ENCODE results near the gene SERINC3. TPM values are rescaled to one million over a fixed set of nuclear protein-coding genes. Genes with fewer than 3 reads are reported as not detected.

The SERINC3 gene
- total RNA-seq, 1 donor from 2014 or later, result 79.2 TPM

DNA sequence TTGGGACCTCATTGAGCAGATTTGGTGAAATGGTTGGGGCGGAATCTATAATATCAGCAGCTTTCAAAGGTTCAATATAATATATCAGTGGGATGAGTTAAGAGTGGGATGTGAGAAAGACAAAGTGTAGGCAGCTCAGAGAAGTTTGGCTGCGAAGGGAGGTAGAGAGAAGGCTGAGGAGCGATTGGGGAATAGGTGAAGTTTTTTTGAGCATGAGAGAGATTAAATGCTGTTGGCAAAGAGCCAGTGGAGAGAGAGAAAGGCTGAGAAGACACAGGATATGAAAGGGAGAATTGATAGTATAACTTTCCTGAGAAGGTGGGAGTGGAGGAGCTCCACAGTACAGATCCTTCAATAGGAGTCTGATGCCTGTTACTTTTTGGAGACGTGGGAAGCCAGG lies 12.1 kb upstream of the SERINC3 start:
- DNase-seq (ENCODE audit: extremely low read depth, low read depth, low spot score), result no peak

DNA sequence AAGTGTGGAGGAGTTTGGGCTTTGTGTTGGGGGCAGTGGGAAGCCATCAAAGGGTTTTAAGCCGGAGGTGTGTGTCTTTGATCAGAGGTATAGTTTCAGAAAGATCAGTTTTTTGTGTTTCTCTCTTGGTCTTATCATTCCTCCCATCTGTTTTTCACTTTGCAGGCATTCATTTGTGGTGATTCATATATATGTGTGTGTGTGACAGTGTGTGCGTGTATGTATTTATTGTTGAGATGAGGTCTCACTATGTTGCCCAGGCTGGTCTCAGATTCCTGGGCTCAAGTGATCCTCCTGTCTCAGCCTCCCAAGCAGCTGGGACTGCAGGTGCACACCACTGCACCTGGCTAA lies 11.1 kb upstream of the SERINC3 start:
- no peak for DNase-seq (ENCODE audit: extremely low read depth, low read depth, low spot score)

DNA sequence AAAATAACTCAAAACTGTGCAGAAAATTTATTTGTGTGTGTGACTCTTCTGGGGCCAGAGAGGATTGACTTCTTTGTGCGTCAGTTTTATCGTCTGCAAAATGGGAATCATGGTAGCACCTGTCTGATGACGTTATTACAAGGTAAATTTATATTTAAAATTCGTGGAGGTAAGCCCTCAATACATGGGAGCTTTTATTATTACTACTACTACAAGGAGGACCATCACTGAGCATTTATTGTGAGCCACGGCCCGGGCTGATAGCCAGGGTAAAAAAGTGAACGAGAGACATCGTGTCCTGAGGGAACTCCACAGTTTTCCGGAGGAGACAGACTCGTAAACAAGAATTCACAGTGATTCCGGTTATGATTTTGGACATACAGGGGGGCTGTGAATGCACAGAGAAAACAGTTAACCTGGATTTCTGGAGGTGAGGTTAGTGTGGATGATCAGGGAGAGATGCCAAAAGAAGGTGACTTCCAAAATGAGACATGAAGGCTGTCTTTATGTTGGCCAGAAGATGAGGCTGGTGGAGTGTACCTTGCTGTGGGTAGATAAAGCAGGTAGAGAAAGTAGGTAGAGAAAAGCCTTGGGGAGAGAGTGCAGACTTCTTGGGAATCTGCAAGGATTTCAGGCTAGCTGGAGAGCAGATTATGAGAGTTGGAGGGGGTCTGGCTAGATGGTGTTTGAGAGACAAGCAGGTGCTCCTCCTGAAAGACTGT lies 10.6 kb upstream of the SERINC3 start:
- DNase-seq (ENCODE audit: extremely low read depth, low read depth, low spot score), result no peak

DNA sequence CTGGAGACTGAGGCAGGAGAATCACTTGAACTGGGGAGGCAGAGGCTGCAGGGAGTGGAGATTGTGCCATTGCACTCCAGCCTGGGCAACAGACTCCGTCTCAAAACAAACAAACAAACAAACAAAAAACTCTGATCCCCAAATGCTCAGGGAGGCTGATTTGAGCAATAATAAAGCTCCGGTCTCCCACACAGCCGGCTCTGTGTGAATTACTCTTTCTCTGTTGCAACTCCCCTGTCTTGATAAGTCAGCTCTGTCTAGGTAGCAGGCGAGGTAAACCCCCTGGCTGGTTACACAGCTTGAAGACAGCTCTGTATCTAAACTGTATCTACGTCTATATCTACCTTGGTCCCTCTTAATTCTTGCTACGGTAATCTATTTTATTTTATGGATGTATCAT lies 6.4 kb upstream of the SERINC3 start:
- no peak for DNase-seq (ENCODE audit: extremely low read depth, low read depth, low spot score)

DNA sequence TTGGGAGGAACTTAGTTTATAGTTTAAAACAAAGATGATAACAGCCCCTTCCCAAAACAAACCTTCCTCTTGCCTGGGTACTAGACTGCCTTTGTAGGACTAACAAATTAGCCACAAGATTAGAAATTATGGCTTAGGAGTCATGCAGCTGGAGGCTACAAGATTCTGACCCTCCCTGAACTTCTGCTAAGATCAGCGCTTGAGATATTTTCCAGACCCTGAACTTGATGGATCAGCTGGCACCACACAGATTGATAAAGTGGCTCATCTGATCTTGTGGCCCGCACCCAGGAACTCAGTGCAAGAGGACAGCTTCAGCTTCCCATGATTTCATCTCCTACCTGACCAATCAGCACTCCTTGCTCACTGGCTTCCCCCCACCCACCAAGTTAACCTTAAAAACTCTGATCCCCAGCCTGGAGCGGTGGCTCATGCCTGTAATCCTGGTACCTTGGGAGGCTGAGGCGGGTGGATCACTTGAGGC lies 5.9 kb upstream of the SERINC3 start:
- no peak for DNase-seq (ENCODE audit: extremely low read depth, low read depth, low spot score)

DNA sequence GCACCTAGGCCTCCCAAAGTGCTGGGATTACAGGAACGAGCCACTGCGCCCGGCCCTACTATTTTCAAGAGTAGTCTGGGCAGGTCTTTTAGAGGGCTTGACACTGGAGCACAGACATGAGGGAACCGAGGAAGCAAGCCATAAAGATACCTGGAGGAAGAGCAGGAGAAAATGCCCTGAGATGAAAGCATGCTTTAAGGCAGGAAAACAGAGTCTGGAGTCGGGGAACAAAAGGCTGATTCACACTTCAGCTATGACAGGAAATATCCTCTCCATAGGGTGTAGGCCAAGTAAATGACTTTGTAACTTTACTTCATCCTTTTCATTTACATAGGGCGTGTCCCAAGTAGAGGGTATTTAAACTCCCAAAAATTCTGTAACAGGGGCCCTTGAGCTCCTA lies 4.3 kb upstream of the SERINC3 start:
- DNase-seq (ENCODE audit: extremely low read depth, low read depth, low spot score), result no peak

DNA sequence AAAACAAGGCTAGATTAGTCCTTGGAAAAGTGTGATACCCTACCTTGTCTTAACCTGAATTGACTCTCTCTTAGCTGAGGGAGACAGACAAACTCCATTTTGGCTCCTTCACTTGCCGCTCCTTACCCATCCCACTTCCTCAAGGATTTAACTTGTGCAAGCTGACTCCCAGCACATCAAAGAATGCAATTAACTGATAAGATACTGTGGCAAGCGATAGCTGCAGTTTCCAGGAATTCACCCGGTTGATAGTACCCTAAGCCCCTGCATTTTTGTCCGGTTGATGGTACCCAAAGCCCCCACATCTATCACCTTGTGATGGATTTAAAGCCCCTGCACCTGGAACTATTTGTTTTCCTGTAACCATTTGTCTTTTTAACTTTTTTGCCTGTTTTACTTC lies 1.9 kb upstream of the SERINC3 start:
- no peak for DNase-seq (ENCODE audit: extremely low read depth, low read depth, low spot score)

DNA sequence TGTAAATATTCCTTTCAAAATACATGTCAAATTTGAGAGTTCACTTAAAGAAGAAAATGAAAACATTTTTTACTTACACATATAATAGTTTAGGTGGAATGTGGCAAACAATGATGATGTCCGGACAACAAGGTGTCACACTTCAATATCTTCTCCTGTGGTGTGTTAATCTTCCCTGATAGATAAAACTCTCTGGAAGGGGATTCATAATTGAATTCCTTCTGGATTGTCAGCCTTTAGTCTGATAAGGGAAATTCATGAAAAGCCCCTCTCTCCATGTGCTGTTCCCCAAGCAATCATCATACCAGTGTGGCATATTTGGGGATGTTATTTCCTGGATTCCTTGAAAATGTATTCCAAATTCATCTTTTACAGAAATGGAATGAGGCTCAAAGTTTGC lies 971 bp upstream of the SERINC3 start:
- DNase-seq (ENCODE audit: extremely low read depth, low read depth, low spot score), result no peak

DNA sequence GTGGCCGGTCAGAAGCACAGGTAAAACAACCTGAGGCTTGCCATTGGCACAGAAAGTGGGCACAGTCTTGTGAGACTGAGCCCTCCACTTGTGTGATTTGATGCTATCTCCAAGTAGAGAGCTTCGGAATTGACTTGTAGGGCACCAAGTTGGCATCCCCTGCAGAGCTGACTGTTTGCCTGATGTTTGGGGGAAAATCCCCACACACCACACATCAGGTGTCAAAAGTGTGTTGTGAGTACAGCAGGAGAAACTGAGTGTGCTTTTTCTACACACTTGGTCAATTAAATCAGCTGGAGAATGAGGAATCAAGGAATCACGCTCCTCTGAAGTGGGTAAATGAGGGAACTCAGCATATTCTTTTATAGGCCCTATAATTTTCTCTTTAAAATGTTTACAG lies 989 bp downstream of the SERINC3 start:
- no peak for DNase-seq (ENCODE audit: extremely low read depth, low read depth, low spot score)

DNA sequence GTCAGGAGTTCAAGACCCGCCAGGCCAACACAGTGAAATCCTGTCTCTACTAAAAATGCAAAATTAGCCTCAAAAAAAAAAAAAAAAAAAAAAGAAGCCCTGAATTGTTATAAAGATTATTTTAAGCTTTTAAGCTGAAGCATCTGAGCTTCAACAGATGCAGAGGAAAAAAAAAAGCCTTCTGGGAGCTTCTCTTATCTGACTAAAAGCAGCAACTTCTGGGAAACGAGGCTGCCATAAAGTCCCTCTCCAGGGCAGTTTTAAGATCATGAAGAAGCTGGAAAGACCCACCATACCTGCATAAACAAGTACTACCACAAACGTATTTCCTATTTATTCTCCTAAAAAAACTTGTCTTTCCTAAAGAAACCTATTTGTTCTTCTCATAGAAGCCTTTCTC lies 3.6 kb downstream of the SERINC3 start:
- DNase-seq (ENCODE audit: extremely low read depth, low read depth, low spot score), result no peak

DNA sequence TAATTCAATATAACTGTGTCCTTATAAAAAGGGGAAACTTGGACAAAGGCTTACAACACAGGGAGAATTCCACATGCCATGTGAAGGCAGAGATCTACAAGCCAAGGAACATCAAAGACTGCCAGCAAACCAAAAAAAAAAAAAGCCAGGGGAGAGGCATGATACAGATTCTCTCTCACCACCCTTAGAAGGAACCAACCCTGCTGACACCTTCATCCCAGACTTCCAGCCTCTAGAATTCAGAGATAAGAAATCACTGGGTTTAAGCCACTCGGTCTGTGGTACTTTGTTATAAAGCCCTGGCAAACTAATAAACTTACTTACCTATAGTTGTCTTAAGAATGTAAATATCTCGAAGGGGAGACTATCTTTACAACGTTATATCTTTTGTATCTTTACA lies 4.4 kb downstream of the SERINC3 start:
- DNase-seq (ENCODE audit: extremely low read depth, low read depth, low spot score), result no peak

DNA sequence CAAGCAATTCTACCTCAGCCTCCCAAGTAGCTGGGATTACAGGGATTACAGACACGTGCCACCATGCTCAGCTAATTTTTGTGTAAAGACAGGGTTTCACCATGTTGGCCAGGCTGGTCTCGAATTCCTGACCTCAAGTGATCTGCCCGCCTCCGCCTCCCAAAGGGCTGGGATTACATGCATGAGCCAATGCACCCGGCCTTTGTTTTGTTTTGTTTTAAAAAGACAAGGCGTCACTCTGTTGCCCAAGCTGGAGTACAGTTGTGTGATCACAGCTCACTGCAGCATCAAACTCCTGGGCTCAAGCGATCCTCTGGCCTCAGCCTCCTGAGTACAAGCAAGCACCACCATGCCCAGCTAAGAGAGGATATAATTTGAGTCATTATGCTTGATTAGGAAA lies 5.4 kb downstream of the SERINC3 start:
- no peak for DNase-seq (ENCODE audit: extremely low read depth, low read depth, low spot score)

DNA sequence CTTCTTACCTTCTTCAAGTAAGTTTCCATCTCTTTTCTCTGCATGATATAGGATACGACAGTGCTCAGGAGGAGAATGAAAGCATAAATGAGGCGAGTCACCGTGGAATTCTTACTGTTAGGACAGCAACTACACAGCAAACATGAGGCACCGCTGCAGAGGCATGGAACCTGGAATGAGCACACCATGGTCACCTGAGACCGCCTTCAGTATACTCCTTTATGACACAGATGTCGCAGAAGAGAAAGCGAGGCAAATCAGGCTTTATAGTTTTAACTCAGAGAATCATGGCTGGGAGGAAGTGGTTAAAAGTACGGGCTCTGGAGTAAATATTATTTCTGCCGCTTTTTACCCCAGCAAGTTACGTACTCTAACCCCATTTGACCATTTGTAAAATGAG lies 8.0 kb downstream of the SERINC3 start:
- DNase-seq (ENCODE audit: extremely low read depth, low read depth, low spot score), result no peak

DNA sequence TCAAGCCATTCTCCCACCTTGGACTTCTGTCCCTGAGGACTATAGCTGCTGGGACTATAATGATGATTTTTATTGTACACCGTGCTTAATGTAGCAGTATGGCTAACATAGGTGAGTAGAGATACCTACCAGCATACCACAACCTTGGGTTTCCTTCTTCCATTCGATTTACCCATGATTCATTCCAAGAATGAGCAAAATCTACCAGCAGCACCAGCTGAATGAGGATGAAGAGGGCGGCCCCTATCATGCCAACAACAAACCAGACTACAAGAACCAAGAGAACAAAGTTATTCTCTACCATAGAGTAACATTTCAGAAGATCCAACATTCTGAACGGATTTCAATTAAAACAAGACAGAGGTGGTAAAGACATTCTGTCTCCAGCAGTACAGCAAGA lies 12.1 kb downstream of the SERINC3 start:
- DNase-seq (ENCODE audit: extremely low read depth, low read depth, low spot score), result no peak

DNA sequence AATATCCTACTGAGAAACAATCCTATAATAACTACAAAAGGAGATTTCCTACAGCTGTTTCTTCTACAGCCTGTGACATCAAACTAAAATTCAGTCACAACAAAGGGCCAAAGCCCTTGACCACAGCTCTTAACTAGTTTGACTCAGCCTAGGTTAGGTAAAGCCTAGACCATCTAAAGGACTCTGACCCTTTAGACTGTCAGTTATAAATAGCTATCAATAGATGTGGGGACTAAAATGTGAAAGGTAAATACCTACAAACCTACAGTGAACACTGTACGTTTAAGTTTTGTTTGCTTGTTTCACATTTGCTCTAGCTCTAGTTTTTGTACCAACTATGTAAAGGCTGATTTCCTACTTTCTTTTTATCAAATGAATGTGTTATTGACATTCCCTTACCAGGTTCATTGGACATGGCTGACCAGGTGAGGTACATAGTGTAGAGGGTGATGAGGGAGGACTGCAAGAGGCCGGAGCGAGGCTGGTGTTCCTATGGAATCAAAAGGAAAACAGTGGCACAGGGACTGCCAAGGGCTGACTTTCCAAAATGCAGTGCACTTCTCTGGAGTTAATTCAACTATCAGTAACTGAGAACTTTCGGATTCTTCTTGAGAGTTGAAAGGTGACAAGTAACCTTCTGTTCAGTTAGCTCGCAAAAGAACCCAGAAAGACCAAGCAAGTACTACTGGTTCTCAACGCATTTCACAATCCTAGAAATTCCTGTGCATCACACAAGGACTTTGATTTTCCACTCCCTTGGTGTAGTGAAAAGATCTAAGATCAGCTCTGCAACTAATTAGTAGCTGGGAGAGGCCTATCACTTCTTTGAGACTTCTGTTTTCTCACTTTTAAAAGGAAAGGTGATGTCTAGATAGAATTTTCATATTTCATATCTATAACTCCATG lies 17.2 kb downstream of the SERINC3 start:
- DNase-seq (ENCODE audit: extremely low read depth, low read depth, low spot score), result no peak

DNA sequence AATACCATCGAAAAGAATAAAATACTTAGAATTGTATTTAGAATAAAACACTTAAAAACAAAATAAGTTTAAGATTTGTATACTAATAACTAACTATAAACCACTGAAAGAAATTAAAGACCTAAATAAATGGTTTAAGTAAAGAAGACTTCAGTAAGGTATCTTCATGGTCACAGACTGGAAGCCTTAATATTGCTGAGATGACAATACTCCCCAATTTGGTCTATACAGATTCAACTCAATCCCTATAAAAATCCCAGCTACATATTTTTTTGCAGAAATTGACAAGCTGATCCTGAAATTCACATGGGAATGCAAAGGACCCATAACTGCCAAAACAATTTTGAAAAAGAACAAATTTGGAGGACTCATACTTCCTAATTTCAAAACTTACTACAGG lies 18.9 kb downstream of the SERINC3 start:
- no peak for DNase-seq (ENCODE audit: extremely low read depth, low read depth, low spot score)

DNA sequence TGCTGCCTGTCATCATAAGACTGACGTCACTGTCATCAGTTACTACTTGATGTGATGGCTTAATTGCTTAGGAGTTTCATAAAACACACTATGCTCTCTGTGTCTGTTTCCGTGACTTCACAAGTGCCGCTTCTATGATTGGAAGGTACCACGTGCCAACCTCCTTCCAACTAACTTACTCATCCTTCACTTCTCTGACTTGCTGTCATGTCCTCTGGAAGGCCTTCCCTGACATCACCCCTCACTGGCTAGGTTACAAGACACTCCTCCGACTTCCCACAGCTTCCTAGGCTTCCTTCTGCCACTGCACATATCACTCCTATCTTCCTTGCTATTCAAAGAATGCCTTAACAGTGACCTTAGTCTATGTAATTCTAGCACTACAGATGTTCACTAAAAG lies 20.4 kb downstream of the SERINC3 start:
- no peak for DNase-seq (ENCODE audit: extremely low read depth, low read depth, low spot score)

DNA sequence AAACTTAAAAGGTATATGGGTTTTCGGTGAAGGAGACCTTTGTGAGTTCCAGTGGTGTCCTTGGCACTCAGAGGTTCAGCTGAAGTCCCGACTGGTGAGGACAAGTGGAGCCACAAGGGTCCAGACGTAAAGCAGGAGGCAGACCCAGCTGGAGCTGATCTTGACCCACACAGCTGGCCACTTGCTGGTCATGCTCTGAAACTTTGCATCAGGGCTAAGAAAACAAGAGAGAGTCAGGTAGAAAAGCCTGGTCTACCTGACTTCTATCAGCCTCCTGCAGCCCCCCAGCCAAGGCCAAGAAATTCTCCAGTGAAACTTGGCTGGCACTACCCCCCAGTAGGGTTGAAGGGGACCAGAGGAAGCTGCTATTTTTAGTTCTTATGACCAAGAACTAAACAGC lies 21.6 kb downstream of the SERINC3 start:
- DNase-seq (ENCODE audit: extremely low read depth, low read depth, low spot score), result no peak

DNA sequence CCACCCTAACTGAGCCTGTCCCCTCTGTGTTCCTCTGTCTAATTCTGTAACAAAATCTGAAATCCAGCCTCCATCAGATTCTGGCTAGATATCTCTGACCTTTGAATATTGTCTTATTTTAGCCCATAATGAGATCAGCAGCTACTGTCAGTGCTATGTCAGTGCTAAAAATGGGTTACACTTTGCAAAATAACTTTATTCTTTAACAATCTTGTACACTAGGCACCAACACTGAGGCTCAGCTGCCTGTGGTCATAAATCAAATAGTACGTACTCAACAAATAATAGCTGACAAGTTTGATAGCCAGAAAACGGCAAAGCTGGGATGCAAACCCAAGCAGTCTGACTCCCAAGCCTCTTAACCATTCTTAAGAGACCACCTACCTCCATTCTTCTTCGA lies 24.1 kb downstream of the SERINC3 start:
- DNase-seq (ENCODE audit: extremely low read depth, low read depth, low spot score), result no peak

DNA sequence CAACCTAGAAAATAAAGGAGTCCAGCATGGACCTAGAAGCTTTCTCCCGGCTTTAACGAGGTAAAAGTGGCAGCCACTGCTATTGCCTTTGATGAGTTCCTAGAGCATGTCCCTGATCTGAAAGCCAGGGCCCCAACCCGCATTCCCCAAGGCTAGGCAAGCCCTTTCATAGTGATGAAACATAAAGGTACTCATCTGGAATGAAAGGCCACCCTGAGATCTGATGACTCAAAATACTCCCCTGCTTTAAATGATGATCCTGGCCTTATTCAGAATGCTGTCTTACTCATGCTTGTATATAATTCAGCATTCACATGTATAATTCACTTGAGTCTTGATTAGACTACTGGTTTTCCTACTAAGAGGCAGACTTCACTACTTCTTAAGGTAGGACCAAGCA lies 24.9 kb downstream of the SERINC3 start:
- DNase-seq (ENCODE audit: extremely low read depth, low read depth, low spot score), result no peak

DNA sequence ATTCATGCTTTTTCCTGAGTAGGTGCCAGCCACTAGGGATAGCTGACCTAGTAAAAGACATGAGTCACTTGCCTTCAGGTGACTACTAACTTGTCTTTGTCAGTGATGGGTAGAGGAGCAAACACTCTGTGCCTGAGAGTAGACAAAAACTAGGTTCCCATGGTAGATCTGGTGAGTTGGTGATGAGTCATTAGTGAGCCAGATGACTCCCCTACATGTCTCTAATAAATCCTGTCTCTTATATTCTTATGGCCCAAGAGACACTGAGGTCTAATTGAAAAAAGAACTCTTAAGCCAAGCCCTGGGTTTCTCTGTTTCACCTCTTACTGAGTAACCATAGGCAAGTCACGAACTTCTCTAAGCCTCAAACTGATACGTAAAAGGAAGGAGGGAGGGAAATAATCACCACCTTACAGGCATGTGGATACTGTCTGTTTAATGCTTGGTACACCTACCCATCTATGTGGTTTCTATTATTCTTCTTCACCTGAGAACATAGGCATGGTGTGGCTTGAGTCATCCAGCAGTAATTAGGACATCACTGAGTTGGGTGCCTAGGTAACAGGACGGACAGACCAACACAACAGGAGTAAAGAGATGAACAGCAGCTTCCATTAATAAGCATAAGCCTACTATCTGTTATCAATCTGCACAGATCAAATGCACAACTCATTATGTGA lies 25.9 kb downstream of the SERINC3 start:
- DNase-seq (ENCODE audit: extremely low read depth, low read depth, low spot score), result no peak

DNA sequence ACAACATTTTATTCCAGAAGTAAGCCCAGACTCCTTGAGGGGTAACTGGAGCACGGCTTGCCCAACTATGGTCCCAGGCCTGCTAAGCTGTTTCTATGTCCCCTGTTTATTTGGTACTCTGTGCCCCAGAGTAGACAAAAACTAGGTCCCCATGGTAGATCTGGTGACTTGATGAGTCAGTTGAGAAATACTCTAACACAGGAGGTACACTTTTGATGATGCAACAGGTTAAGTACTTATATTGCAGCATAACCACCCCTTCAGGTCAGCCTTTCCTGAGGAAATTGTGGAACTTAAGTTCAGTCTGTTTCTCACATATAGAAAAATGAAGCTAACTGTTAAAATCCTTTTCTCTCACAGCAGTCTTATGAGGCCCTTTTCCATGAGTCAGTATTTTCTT lies 26.6 kb downstream of the SERINC3 start:
- DNase-seq (ENCODE audit: extremely low read depth, low read depth, low spot score), result no peak
